Left lung (tissue), 10 donors: Measurements from ENCODE around the gene CIDEB. TPM values are rescaled to one million over a fixed set of nuclear protein-coding genes. Genes with fewer than 3 reads are reported as not detected.

Source experiments
- ATAC-seq: fragments of 200-7000 bp; cut with Tn5 transposase; one replicate; pipeline ENCODE4 v1.9.1; 2020; ENCODE audit warnings: moderate library complexity
- DNase-seq, 4 donors: peaks; one replicate each; pipeline ENCODE4 v3.0.0-alpha.2; 2013 to 2020
- H3K27ac ChIP-seq, 2 donors: fragments of 200-600 bp; sonication (generic) in 1 of 2; one replicate each; pipeline versions ENCODE4 v1.5.0 to v1.8.0; 2020 to 2021
- H3K27me3 ChIP-seq, 2 donors: fragments of 200-600 bp; sonication (generic) in 1 of 2; one replicate each; pipeline versions ENCODE4 v1.5.0 to v1.8.0; 2020 to 2021
- H3K36me3 ChIP-seq, 2 donors: fragments of 200-600 bp; sonication (generic) in 1 of 2; one replicate each; pipeline versions ENCODE4 v1.5.0 to v1.8.0; 2020 to 2021
- H3K4me1 ChIP-seq, 2 donors: fragments of 200-600 bp; one replicate each; pipeline ENCODE4 v1.8.0; 2021
- H3K4me3 ChIP-seq, 2 donors: fragments of 200-600 bp; sonication (generic) in 1 of 2; one replicate each; pipeline versions ENCODE4 v1.5.0 to v1.8.0; 2020 to 2021; ENCODE audit warnings: mild to moderate bottlenecking in 1 of 2
- H3K9me3 ChIP-seq, 2 donors: fragments of 200-600 bp; sonication (generic) in 1 of 2; one replicate each; pipeline versions ENCODE4 v1.5.0 to v1.8.0; 2020 to 2021
- intact Hi-C, 2 donors: fragments of 100-400 bp; cut with DNase I; formaldehyde crosslinking; loops; one replicate each; pipeline versions ENCODE4 v1.11.2 to v1.14.2; 2022
- polyA plus RNA-seq, 6 donors: library from polyadenylated mRNA; unstranded; fragments of 120-200 nt; gene quantifications; one replicate each; pipeline ENCODE4 v1.2.1, GENCODE V29; 2013; ENCODE audit not compliant: insufficient read length in 6 of 6
- total RNA-seq, 2 donors: library from RNA; stranded (reverse); fragmentation: NEBNext Ultra II Directional; extraction: Animal tissue kit (Norgen Biotek cat#: 25700); gene quantifications; one replicate each; pipeline ENCODE4 v1.2.1, GENCODE V29; 2021
- TF ChIP-seq, protein P1 (sequence below), 2 donors: fragments of 200-600 bp; sonication (generic) in 1 of 2; IDR thresholded peaks; one replicate each; pipeline versions ENCODE4 v1.5.0 to v1.8.0; 2021; ENCODE audit warnings: antibody characterized with exemption in 2 of 2
- donor health status: DM: no; HTN: yes; CAD: no.
- donor health status: DM: no; HTN: no; CAD: no.

The CIDEB gene
- total and polyA plus RNA-seq, 8 donors = 9.2 to 22.7 (median 13.9) TPM

DNA sequence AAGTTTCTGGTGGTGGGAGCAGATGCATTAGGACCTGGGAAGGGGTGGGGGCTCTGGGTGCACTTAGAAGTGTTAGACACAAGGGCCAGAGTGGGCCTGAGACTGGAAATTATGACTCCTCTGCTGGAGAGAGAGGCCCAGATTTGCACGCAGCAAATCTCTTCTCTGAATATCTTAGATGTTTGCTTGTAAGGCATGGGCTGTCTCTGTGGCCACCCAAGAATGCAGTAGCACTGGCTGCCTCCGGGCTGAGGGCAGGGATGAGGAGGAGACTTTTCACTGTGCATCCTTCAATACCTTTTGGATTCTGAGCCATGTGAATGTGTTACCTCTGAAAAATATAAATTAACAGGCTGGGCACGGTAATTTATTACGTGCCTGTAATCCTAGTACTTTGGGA, 22.4 kb downstream of the CIDEB start:
- ATAC-seq = no peak
- H3K4me3 ChIP-seq = no peak overlapping the region
- H3K9me3 ChIP-seq = no peaks in the 10 kb centered on the region
- DNase-seq = no peak
- TF ChIP-seq, protein P1, sequence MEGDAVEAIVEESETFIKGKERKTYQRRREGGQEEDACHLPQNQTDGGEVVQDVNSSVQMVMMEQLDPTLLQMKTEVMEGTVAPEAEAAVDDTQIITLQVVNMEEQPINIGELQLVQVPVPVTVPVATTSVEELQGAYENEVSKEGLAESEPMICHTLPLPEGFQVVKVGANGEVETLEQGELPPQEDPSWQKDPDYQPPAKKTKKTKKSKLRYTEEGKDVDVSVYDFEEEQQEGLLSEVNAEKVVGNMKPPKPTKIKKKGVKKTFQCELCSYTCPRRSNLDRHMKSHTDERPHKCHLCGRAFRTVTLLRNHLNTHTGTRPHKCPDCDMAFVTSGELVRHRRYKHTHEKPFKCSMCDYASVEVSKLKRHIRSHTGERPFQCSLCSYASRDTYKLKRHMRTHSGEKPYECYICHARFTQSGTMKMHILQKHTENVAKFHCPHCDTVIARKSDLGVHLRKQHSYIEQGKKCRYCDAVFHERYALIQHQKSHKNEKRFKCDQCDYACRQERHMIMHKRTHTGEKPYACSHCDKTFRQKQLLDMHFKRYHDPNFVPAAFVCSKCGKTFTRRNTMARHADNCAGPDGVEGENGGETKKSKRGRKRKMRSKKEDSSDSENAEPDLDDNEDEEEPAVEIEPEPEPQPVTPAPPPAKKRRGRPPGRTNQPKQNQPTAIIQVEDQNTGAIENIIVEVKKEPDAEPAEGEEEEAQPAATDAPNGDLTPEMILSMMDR (IDR thresholded peaks at IDR 0.05) = no peak
- H3K27ac ChIP-seq = no peak overlapping the region
- H3K27me3 ChIP-seq = no peaks in the 10 kb centered on the region
- intact Hi-C loops = no loop called here
- peaks cover 0 to 19% of the 10 kb centered on the region in 2 donors for H3K36me3 ChIP-seq
- H3K4me1 ChIP-seq = peaks cover 0 to 27% of the 10 kb centered on the region in 2 donors

GRCh38 chr14:24284501-24285035, 23.2 kb downstream of the CIDEB start:
- TF ChIP-seq, protein P1 (IDR thresholded peaks at IDR 0.05) = no peak
- intact Hi-C loops = no loop called here
- DNase-seq = no peak
- ATAC-seq = no peak
- Histone ChIP-seq H3K27ac (no peak overlapping the region), H3K4me3 (no peak overlapping the region), H3K27me3 (no peaks in the 10 kb centered on the region), H3K9me3 (no peaks in the 10 kb centered on the region), H3K4me1 (peaks cover 0 to 34% of the 10 kb centered on the region in 2 donors), H3K36me3 (peaks cover 0 to 11% of the 10 kb centered on the region in 2 donors)

DNA sequence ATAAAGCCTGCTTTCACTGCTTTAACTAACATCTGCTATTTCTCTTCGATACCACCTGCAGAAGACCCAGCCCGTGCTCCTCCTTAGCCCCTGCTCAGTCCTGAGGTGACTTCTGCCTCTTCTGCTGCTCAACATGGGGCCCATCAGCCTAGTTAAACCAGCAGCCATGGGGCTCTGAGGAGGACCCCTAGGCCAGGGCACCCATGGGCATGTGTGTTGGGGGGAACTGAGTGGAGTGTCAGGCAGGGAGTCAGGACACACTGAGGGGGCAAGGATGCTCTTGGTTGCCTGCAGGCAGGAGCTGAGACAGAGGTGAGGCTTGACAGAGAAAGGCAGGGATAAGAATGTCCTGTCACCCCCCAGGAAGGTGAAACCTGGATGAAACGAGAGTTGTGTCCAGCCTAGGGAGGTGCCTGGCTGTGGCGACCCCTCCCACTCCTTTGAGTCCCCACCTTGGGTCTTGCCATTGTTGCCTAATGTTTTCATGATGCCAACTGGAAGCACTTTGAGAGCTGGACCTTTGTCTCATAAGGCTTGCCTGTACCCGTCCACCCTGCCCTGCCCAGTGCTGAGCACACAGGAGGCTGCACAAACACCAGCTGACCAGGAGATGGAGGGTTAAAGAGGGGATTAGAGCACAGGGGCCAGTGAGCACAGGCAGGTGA, 23.8 kb downstream of the CIDEB start:
- Histone ChIP-seq H3K27me3 (no peaks in the 10 kb centered on the region), H3K36me3 (peaks cover 0 to 5% of the 10 kb centered on the region in 2 donors), H3K27ac (no peak overlapping the region), H3K4me3 (no peak overlapping the region), H3K4me1 (peaks cover 0 to 41% of the 10 kb centered on the region in 2 donors), H3K9me3 (no peaks in the 10 kb centered on the region)
- DNase-seq = no peak
- ATAC-seq = no peak
- TF ChIP-seq, protein P1 (IDR thresholded peaks at IDR 0.05) = no peak
- intact Hi-C loops = no loop called here

DNA sequence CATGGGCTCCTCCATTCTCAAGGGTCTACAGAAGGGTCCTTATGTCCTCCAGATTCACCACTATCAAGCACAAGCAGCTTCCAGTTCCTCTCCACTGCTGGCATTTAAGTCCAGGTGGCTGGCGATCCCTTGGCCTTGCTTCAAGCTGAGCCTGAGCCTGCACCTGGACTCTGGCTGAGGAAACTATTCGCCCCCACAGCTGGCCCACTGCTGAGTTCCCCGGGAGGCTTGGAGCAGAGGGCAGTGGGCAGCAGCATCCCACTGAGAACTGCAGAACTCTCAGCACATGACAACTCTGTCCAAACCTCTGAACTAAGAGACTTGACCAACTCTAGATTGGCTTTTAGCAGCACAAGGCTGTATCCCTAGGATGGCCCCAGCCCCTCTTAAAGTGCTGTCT, 25.0 kb downstream of the CIDEB start:
- DNase-seq (peak in 1 of 4 donors; percentile 53), ATAC-seq (peak; percentile 10)
- H3K27me3 ChIP-seq = no peaks in the 10 kb centered on the region
- H3K27ac ChIP-seq = no peak overlapping the region
- no peaks in the 10 kb centered on the region for H3K36me3 ChIP-seq
- H3K9me3 ChIP-seq = no peaks in the 10 kb centered on the region
- no peak overlapping the region for H3K4me3 ChIP-seq
- intact Hi-C loops = no loop called here
- TF ChIP-seq, protein P1 (IDR thresholded peaks at IDR 0.05) = no peak
- H3K4me1 ChIP-seq = peaks cover 0 to 53% of the 10 kb centered on the region in 2 donors

GRCh38 chr14:24281636-24282035, 26.1 kb downstream of the CIDEB start:
- H3K27me3 ChIP-seq = no peaks in the 10 kb centered on the region
- H3K36me3 ChIP-seq = no peaks in the 10 kb centered on the region
- TF ChIP-seq, protein P1 (IDR thresholded peaks at IDR 0.05) = no peak
- H3K4me1 ChIP-seq = peaks cover 0 to 64% of the 10 kb centered on the region in 2 donors
- no peak overlapping the region for H3K4me3 ChIP-seq
- DNase-seq (no peak), ATAC-seq (peak; percentile 28)
- intact Hi-C loops = no loop called here
- H3K27ac ChIP-seq = peak overlapping the region in 1 of 2 donors; percentile 74
- no peaks in the 10 kb centered on the region for H3K9me3 ChIP-seq
